ENCODE data around the gene KRTAP2-2. TPM values are rescaled to one million over a fixed set of nuclear protein-coding genes. Genes with fewer than 3 reads are reported as not detected.
"Not testable (repeated sequence)": the region's sequence is repeated elsewhere in the genome, so short reads cannot be mapped to it uniquely, and the experiment has no call there.

KRTAP2-2 gene
- total RNA-seq, 1 donor: not detected

DNA sequence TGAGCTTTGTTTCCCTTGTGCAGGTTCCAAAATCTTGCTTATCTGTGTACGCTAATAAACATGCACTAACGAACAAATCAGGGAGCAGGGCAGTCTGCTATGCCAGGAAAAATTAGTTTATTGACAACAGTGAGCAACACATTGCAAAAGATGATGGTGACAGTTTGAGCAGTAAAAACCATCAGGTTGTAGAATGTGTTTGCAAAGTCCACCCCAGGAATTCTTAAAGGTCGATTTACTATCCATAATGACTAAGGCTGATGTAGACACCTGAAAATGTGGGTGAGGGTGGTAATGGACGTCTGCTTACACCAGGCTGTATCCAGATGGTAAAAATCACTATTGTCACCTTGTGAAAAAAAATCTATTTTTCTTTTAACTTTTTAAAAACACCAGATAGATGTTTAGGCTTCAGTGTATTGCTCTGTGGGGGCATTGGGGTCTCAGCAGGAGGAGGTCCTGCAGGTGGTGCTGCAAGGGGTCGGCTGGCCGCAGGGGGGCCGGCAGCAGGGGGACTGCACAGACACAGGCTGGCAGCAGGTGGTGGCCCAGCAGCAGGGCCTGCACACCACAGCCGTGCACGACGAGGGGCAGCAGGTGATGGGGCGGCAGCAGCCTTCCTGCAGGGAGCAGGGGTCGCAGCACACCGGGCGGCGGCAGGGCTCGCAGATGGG, 10.1 kb upstream of the KRTAP2-2 start:
- DNase-seq (ENCODE audit: low read depth in 2 of 3, low spot score in 2 of 3): not testable (repeated sequence)

DNA sequence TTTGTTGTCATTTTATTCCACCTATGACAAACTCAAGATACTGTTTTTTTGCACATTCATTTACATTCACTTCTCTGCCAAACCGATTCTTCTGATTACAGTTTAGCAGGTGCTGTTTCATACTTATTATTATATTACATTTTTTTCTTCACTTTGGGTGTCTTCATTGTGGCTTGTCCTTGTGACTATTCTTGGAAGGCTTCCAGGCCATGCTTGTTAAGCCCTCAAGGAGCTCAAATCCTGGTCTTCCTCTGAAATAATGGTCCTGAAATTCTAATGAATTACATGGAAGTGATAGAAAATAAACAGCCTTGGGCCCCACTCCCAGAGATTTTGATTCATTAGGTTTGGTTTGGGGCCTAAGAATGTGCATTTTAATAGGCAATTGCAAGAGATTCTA, 9.3 kb upstream of the KRTAP2-2 start:
- DNase-seq (ENCODE audit: low read depth in 2 of 3, low spot score in 2 of 3): no peak

GRCh38 chr17:41063449-41063848, 8.4 kb upstream of the KRTAP2-2 start:
- DNase-seq (ENCODE audit: low read depth in 2 of 3, low spot score in 2 of 3): no peak

- DNase-seq (ENCODE audit: low read depth in 2 of 3, low spot score in 2 of 3): no peak
Measured at GRCh38 chr17:41061964-41062363, 6.9 kb upstream of the KRTAP2-2 start.

DNA sequence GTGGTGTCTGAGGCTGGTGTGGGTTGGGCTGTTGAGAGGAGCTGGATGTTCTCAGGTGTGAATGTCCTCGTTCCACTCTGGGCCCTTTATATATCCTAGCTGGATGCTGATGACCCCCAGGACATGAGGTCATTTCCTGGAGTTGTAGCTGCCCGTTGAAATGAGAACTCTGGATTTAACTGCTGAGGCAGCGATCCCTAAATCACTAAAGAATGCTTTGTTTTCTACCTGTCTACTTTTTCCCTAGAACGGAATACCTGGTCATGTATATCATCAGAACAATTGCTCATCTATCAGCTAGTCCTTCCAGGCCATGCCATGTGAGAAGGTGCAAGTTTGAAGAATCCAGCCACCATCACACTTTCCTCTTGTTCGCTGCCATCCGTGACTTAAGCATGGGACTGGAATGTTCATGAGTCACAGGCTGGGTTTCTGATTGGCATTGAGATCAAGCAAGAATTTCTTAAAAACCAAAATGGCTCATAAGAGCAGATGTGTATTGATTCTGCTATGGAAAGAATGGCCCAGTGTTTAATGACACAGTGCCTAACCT, 5.1 kb upstream of the KRTAP2-2 start, which contains the start of gene KRTAP2-3:
TSS of gene KRTAP2-3 (minus strand) at position 63 of the 553 bp plus-strand sequence. CDS start 64 bp downstream, outside the sequence.
- no peak for DNase-seq (ENCODE audit: low read depth in 2 of 3, low spot score in 2 of 3)

DNA sequence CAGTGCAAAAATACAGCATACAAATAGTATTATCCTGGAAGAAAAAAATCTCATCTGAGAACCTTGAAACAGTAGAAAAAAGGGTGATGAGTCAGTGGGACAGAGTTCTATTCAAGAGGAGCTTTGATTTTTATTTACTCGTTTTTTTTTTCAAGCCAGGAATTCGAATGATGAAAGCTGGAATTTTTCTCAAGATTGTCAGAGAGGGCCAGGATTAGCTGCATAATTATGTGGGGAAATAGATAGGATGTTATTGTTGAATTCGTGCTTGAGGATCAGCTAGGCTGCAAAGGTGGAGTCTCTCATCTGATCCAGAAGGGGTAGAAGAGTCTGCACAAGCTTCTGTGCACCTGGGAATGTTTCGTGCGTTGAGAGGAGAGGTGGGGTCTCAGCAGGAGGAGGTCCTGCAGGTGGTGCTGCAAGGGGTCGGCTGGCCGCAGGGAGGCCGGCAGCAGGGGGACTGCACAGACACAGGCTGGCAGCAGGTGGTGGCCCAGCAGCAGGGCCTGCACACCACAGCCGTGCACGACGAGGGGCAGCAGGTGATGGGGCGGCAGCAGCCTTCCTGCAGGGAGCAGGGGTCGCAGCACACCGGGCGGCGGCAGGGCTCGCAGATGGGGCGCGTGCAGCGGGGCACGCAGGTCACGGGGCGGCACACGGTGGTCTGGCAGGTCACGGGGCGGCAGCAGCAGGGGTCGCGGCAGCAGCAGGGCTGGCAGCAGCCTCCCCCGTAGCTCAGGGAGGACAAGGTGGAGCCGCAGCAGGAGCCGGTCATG, 4.4 kb upstream of the KRTAP2-2 start:
- not testable (repeated sequence) for DNase-seq (ENCODE audit: low read depth in 2 of 3, low spot score in 2 of 3)

- no peak for DNase-seq (ENCODE audit: low read depth in 2 of 3, low spot score in 2 of 3)
Measured at GRCh38 chr17:41058741-41059140, 3.7 kb upstream of the KRTAP2-2 start.

GRCh38 chr17:41057547-41057946, 2.5 kb upstream of the KRTAP2-2 start:
- DNase-seq (ENCODE audit: low read depth in 2 of 3, low spot score in 2 of 3): no peak

- DNase-seq (ENCODE audit: low read depth in 2 of 3, low spot score in 2 of 3): not testable (repeated sequence)
Measured at GRCh38 chr17:41054556-41054955, 474 bp downstream of the KRTAP2-2 start.

DNA sequence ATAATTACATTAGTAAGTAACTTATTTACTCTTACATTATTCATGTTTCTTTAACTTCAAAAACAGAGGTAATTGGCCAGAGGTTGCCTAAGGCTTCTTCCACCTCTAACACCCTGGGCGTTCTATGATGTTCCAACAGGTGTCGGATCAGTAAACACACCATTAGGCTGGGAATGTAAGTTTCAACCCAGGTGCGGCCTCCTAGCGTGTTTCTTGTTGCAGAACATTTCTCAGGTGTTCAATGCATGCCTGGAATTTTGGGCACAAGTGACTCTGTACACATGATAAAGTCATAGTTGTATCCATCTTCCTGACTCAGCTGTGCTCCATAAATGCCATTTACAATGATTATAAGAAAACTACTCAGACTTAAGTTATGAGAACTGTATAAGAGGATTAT, 1.0 kb downstream of the KRTAP2-2 start:
- no peak for DNase-seq (ENCODE audit: low read depth in 2 of 3, low spot score in 2 of 3)

- DNase-seq (ENCODE audit: low read depth in 2 of 3, low spot score in 2 of 3): no peak
Measured at GRCh38 chr17:41052566-41052965, 2.5 kb downstream of the KRTAP2-2 start.

- no peak for DNase-seq (ENCODE audit: low read depth in 2 of 3, low spot score in 2 of 3)
Measured at GRCh38 chr17:41049110-41049509, 5.9 kb downstream of the KRTAP2-2 start.

- no peak for DNase-seq (ENCODE audit: low read depth in 2 of 3, low spot score in 2 of 3)
Measured at GRCh38 chr17:41048441-41048840, 6.6 kb downstream of the KRTAP2-2 start.

DNA sequence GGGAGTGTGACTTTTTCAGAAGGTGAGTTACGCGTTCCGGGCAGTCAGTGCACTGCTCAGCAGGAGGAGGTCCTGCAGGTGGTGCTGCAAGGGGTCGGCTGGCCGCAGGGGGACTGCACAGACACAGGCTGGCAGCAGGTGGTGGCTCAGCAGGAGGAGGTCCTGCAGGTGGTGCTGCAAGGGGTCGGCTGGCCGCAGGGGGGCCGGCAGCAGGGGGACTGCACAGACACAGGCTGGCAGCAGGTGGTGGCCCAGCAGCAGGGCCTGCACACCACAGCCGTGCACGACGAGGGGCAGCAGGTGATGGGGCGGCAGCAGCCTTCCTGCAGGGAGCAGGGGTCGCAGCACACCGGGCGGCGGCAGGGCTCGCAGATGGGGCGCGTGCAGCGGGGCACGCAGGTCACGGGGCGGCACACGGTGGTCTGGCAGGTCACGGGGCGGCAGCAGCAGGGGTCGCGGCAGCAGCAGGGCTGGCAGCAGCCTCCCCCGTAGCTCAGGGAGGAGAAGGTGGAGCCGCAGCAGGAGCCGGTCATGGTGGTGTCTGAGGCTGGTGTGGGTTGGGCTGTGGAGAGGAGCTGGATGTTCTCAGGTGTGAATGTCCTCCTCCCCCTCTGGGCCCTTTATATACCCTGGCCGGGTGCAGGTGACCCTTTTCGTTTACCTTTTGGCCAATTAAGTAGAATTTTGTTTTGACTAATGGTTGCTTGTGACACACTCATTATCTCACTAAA, 8.1 kb downstream of the KRTAP2-2 start, which contains the start of gene KRTAP2-1:
TSS of gene KRTAP2-1 (minus strand) at position 582 of the 731 bp plus-strand sequence. CDS start at position 533, 49 bp downstream.
- not testable (repeated sequence) for DNase-seq (ENCODE audit: low read depth in 2 of 3, low spot score in 2 of 3)

DNA sequence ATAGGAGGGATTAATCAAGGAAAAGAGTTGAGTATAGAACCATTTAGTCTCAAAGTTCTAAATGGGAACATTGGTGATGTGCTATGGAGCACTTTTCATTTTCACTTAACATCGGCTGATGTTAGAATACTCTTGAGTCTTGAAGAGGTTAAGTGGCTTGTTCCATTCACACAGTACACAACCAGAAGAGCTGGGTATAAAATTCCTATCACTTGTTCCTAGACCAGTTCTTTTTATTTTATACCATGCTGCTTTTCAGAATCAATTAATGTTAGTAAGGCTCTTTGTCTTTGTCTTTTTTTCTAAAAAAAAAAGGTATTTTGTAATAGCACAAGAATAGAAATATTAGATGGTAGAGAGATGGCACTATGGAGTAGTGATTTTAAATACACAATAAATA, 12.1 kb downstream of the KRTAP2-2 start:
- DNase-seq (ENCODE audit: low read depth in 2 of 3, low spot score in 2 of 3): no peak

- DNase-seq (ENCODE audit: low read depth in 2 of 3, low spot score in 2 of 3): not testable (repeated sequence)
Measured at GRCh38 chr17:41040783-41041571, 14.1 kb downstream of the KRTAP2-2 start, which contains the start of gene KRTAP1-1. TSS of gene KRTAP1-1 (minus strand) at chr17:41041450. CDS start at chr17:41041397, 53 bp downstream.

GRCh38 chr17:41037853-41038350, 17.1 kb downstream of the KRTAP2-2 start:
- DNase-seq (ENCODE audit: low read depth in 2 of 3, low spot score in 2 of 3): no peak

DNA sequence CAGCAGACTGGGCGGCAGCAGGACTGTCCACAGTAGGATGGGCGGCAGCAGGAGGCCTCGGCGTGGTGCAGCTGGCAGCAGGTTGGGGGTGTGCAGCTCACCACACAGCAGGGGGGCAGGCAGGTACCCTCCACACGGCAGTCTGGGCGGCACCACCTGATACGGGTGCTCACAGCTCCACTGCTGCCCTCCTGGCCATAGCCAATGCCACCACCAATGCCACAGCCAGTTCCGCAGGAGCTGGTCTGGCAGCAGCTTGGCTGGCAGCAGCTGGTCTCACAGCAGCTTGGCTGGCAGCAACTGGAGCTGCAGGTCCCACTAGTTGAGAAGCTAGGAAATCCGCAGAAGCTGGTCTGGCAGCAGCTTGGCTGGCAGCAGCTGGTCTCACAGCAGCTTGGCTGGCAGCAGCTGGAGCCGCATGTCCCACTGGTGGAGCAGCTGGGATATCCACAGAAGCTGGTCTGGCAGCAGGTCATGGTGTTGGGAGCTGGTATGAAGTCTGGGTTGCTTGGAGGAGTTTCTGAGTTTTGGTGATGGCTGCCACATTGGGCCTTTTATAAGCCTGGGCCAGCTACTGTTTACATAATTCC, 20.6 kb downstream of the KRTAP2-2 start, which contains the start of gene KRTAP1-3:
TSS of gene KRTAP1-3 (minus strand) at position 529 of the 590 bp plus-strand sequence. CDS start at position 476, 53 bp downstream.
- DNase-seq (ENCODE audit: low read depth in 2 of 3, low spot score in 2 of 3): not testable (repeated sequence)

GRCh38 chr17:41029633-41030245, 25.3 kb downstream of the KRTAP2-2 start, which contains the start of gene KRTAP1-4:
TSS of gene KRTAP1-4 (minus strand) at chr17:41030195. CDS start at chr17:41030078, 117 bp downstream.
- no peak for DNase-seq (ENCODE audit: low read depth in 2 of 3, low spot score in 2 of 3)

Measured in hematopoietic multipotent progenitor cell (in vitro differentiated cells).